H1 (cell line): ENCODE data around the gene SPATA13. TPM values are rescaled to one million over a fixed set of nuclear protein-coding genes. Genes with fewer than 3 reads are reported as not detected.
"Not testable (repeated sequence)": the region's sequence is repeated elsewhere in the genome, so short reads cannot be mapped to it uniquely, and the experiment has no call there.

ENCODE experiments used
- CTCF ChIA-PET: fragments of 300-600 bp; sonication (Branson Sonifier 250); formaldehyde crosslinking; loops from one replicate; lab custom pipeline; 2021; ENCODE audit not compliant: partially characterized antibody; lab: Charles Lee
- POLR2A ChIA-PET: fragments of 300-600 bp; sonication (Branson Sonifier 250); formaldehyde crosslinking; loops from one replicate; lab custom pipeline; 2021; ENCODE audit warnings: inconsistent platforms; ENCODE audit not compliant: partially characterized antibody; lab: Charles Lee
- DNase-seq, 2 experiments: peaks; one replicate each; pipeline versions ENCODE4 v3.0.0 to v3.0.0-alpha.2; 2010 to 2022; ENCODE audit warnings: low spot score in 2 of 2, low read depth in 1 of 2, mixed read lengths in 1 of 2
- FAIRE-seq: peaks from 2 replicates; lab custom pipeline; 2011; peaks lifted over from hg19 to GRCh38; lab: Jason Lieb, UNC
- H2AFZ ChIP-seq: 2 replicates; pipeline ENCODE4 v1.8.1; 2012; ENCODE audit warnings: low read length, inconsistent platforms
- H2AK5ac ChIP-seq: 2 replicates; pipeline ENCODE4 v1.6.1; 2013; ENCODE audit warnings: low read depth, low read length
- H2BK120ac ChIP-seq: replicated peaks from 2 replicates; pipeline ENCODE3; 2013; ENCODE audit warnings: low read depth, low read length, inconsistent platforms
- H2BK12ac ChIP-seq: 2 replicates; pipeline ENCODE4 v1.6.1; 2013; ENCODE audit warnings: low read depth, low read length
- H2BK15ac ChIP-seq: 2 replicates; pipeline ENCODE4 v1.6.1; 2013; ENCODE audit warnings: low read length
- H2BK20ac ChIP-seq: 2 replicates; pipeline ENCODE4 v1.6.1; 2013; ENCODE audit warnings: low read length
- H2BK5ac ChIP-seq: 2 replicates; pipeline ENCODE4 v1.6.1; 2013; ENCODE audit warnings: low read depth, low read length
- H3K14ac ChIP-seq: 2 replicates; pipeline ENCODE4 v1.6.1; 2013; ENCODE audit warnings: inconsistent platforms; ENCODE audit not compliant: insufficient read length
- H3K18ac ChIP-seq: 2 replicates; pipeline ENCODE4 v1.6.1; 2013; ENCODE audit warnings: low read length; ENCODE audit errors: extremely low read depth
- H3K23ac ChIP-seq: 2 replicates; pipeline ENCODE4 v1.6.1; 2013; ENCODE audit warnings: inconsistent platforms; ENCODE audit not compliant: insufficient read length
- H3K23me2 ChIP-seq: 2 replicates; pipeline ENCODE4 v1.6.1; 2013; ENCODE audit warnings: low read depth, low read length
- H3K27ac ChIP-seq: 2 replicates; pipeline ENCODE4 v1.6.1; 2011; ENCODE audit warnings: low read depth, low read length, inconsistent platforms
- H3K27me3 ChIP-seq, 4 experiments: replicated peaks in 1 of 4; 1 replicate in 1 of 4; 2 replicates in 3 of 4; pipeline versions ENCODE4 v1.6.1 to v1.8.1; 2011 to 2013; ENCODE audit warnings: low read length in 3 of 4, mild to moderate bottlenecking in 3 of 4, inconsistent platforms in 2 of 4, mixed read lengths in 2 of 4, moderate library complexity in 1 of 4; ENCODE audit not compliant: control insufficient read depth in 3 of 4, insufficient read depth in 3 of 4; ENCODE audit errors: extremely low read depth in 1 of 4
- H3K36me3 ChIP-seq, 4 experiments: 2 replicates each; pipeline versions ENCODE4 v1.6.1 to v1.8.1; 2011 to 2013; ENCODE audit warnings: mild to moderate bottlenecking in 4 of 4, low read length in 3 of 4, moderate library complexity in 2 of 4, control low read depth in 1 of 4, inconsistent platforms in 1 of 4; ENCODE audit not compliant: insufficient read depth in 4 of 4, control insufficient read depth in 2 of 4
- H3K4ac ChIP-seq: replicated peaks from 2 replicates; pipeline ENCODE3; 2013; ENCODE audit warnings: low read length, low read depth, mixed read lengths, inconsistent platforms; ENCODE audit not compliant: insufficient read length
- H3K4me1 ChIP-seq, 4 experiments: replicated peaks in 1 of 4; 1 replicate in 1 of 4; 2 replicates in 3 of 4; pipeline versions ENCODE4 v1.6.1 to v1.8.1; 2011 to 2013; ENCODE audit warnings: low read length in 3 of 4, inconsistent platforms in 2 of 4, mixed read lengths in 1 of 4; ENCODE audit not compliant: insufficient read depth in 4 of 4, control insufficient read depth in 3 of 4
- H3K4me2 ChIP-seq, 2 experiments: 2 replicates each; pipeline versions ENCODE4 v1.6.1 to v1.8.1; 2011 to 2013; ENCODE audit warnings: low read depth in 2 of 2, low read length in 2 of 2, control low read depth in 1 of 2, inconsistent platforms in 1 of 2, mild to moderate bottlenecking in 1 of 2; ENCODE audit not compliant: insufficient read depth in 1 of 2
- H3K4me3 ChIP-seq, 4 experiments: fragments of 200-600, 300-600 bp in 1 of 4; sonication (generic), shearing (Covaris generic), sonication (Bioruptor Twin) in 1 of 4; 2 replicates each; pipeline versions ENCODE4 v1.5.1 to v1.8.1; 2011 to 2016; ENCODE audit warnings: low read length in 4 of 4, low read depth in 3 of 4, control low read depth in 2 of 4, inconsistent platforms in 2 of 4, mild to moderate bottlenecking in 2 of 4, mixed read lengths in 1 of 4, moderate library complexity in 1 of 4; ENCODE audit not compliant: insufficient read depth in 2 of 4; ENCODE audit errors: extremely low read depth in 1 of 4
- H3K56ac ChIP-seq: replicated peaks from 2 replicates; pipeline ENCODE3; 2013; ENCODE audit warnings: low read depth, mild to moderate bottlenecking, mixed read lengths, low read length, inconsistent platforms; ENCODE audit not compliant: insufficient read length
- H3K79me1 ChIP-seq: 2 replicates; pipeline ENCODE4 v1.6.1; 2013; ENCODE audit warnings: low read depth, low read length, control low read depth
- H3K79me2 ChIP-seq, 2 experiments: 2 replicates each; pipeline versions ENCODE4 v1.6.1 to v1.8.1; 2012 to 2013; ENCODE audit warnings: low read length in 2 of 2, mild to moderate bottlenecking in 2 of 2, inconsistent platforms in 1 of 2; ENCODE audit not compliant: insufficient read depth in 2 of 2, control insufficient read depth in 1 of 2
- H3K9ac ChIP-seq, 4 experiments: replicated peaks in 1 of 4; 1 replicate in 1 of 4; 2 replicates in 3 of 4; pipeline versions ENCODE4 v1.6.1 to v1.8.1; 2011 to 2013; ENCODE audit warnings: low read depth in 3 of 4, low read length in 3 of 4, control low read depth in 2 of 4, mild to moderate bottlenecking in 2 of 4, moderate library complexity in 2 of 4, inconsistent platforms in 1 of 4; ENCODE audit errors: extremely low read depth in 1 of 4
- H3K9me3 ChIP-seq, 2 experiments: 2 replicates each; pipeline versions ENCODE4 v1.6.1 to v1.8.1; 2012 to 2013; ENCODE audit warnings: mild to moderate bottlenecking in 2 of 2, moderate library complexity in 2 of 2, control low read depth in 1 of 2, inconsistent platforms in 1 of 2, low read depth in 1 of 2, low read length in 1 of 2, mixed read lengths in 1 of 2; ENCODE audit not compliant: insufficient read depth in 2 of 2
- H4K20me1 ChIP-seq, 2 experiments: replicated peaks in 1 of 2; 2 replicates each; pipeline versions ENCODE3 to v1.8.1; 2011 to 2013; ENCODE audit warnings: inconsistent platforms in 2 of 2, low read length in 2 of 2, mild to moderate bottlenecking in 1 of 2; ENCODE audit not compliant: insufficient read depth in 2 of 2, control insufficient read depth in 1 of 2
- H4K5ac ChIP-seq: 2 replicates; pipeline ENCODE4 v1.6.1; 2013; ENCODE audit warnings: low read length, low read depth, mixed read lengths, inconsistent platforms; ENCODE audit not compliant: insufficient read length
- H4K8ac ChIP-seq: 2 replicates; pipeline ENCODE4 v1.8.0; 2013; ENCODE audit warnings: mild to moderate bottlenecking, moderate library complexity, low read length, inconsistent platforms; ENCODE audit not compliant: insufficient read depth; ENCODE audit errors: extremely low read depth
- H4K91ac ChIP-seq: replicated peaks from 2 replicates; pipeline ENCODE3; 2013; ENCODE audit warnings: low read length, mixed read lengths, inconsistent platforms; ENCODE audit not compliant: insufficient read length
- BCL11A ChIP-seq, 2 experiments: IDR thresholded peaks; one replicate each; pipeline ENCODE4 v1.6.1; 2011; ENCODE audit warnings: low read depth in 2 of 2, low read length in 2 of 2, mild to moderate bottlenecking in 2 of 2
- CBX5 ChIP-seq: fragments of 300-800, 300-1000 bp; sonication (generic); IDR thresholded peaks from 2 replicates; pipeline ENCODE4 v1.7.1; 2016; ENCODE audit warnings: antibody characterized with exemption, low read length, low read depth
- POU5F1 ChIP-seq: IDR thresholded peaks from 2 replicates; pipeline ENCODE4 v1.6.1; 2011; ENCODE audit warnings: low read depth, mild to moderate bottlenecking, low read length, moderate library complexity
- RAD21 ChIP-seq, 2 experiments: IDR thresholded peaks in 1 of 2; conservative IDR thresholded peaks in 1 of 2; 2 replicates each; pipeline ENCODE4 v1.6.1; 2011; ENCODE audit warnings: low read depth in 2 of 2, low read length in 2 of 2, improper control_type of control experiment in 1 of 2, inconsistent platforms in 1 of 2, mild to moderate bottlenecking in 1 of 2, moderate library complexity in 1 of 2
- RFX5 ChIP-seq: IDR thresholded peaks from 2 replicates; pipeline ENCODE4 v1.6.1; 2011; ENCODE audit warnings: low read depth, low read length, improper control_type of control experiment, borderline replicate concordance
- SP4 ChIP-seq: IDR thresholded peaks from 2 replicates; pipeline ENCODE4 v1.6.1; 2012; ENCODE audit warnings: low read length, inconsistent platforms
- TAF1 ChIP-seq: IDR thresholded peaks from 2 replicates; pipeline ENCODE4 v1.6.1; 2011; ENCODE audit warnings: mild to moderate bottlenecking, low read depth, low read length
- YY1 ChIP-seq: IDR thresholded peaks from 2 replicates; pipeline ENCODE4 v1.6.1; 2011; ENCODE audit warnings: low read depth, mild to moderate bottlenecking, low read length
- WGBS, 2 experiments: shearing (Covaris generic) in 1 of 2; methylation state at CpG; one replicate each; pipeline versions ENCODE4 v1.1.6 to v1.1.7; 2013 to 2015; ENCODE audit warnings: low lambda C conversion rate in 2 of 2, mixed read lengths in 2 of 2, inconsistent platforms in 1 of 2, low coverage in 1 of 2, missing lambda C conversion rate in 1 of 2; ENCODE audit not compliant: insufficient replicate concordance in 2 of 2, insufficient coverage in 1 of 2, insufficient read length in 1 of 2; ENCODE audit errors: extremely low coverage in 1 of 2, missing lambda C conversion rate in 1 of 2; 5-methylcytosine and 5-hydroxymethylcytosine counted together
- polyA plus RNA-seq, 7 experiments: library from polyadenylated mRNA; depleted of rRNA in 3 of 7; stranded (reverse) in 5 of 7; unstranded in 2 of 7; fragments of >200 nt in 5 of 7; fragments of 200-250 nt in 2 of 7; gene quantifications; 1 replicate in 5 of 7; 2 replicates in 1 of 7; 4 replicates in 1 of 7; pipeline versions ENCODE4 v1.2.1 to v1.2.3, GENCODE V29; 2011 to 2013; ENCODE audit warnings: missing spikeins in 2 of 7, mixed read lengths in 2 of 7
- total RNA-seq: library from RNA; stranded (reverse); fragmentation: NEBNext Ultra II Directional; extraction: Animal tissue kit (Norgen Biotek cat#: 25700); gene quantifications from 2 replicates; pipeline ENCODE4 v1.2.1, GENCODE V29; 2021
- TF ChIP-seq, protein P1 (sequence below), 3 experiments: IDR thresholded peaks; 1 replicate in 2 of 3; 2 replicates in 1 of 3; pipeline versions ENCODE4 v1.5.1 to v1.6.1; 2011; ENCODE audit warnings: low read length in 3 of 3, mild to moderate bottlenecking in 3 of 3, inconsistent platforms in 2 of 3, low read depth in 1 of 3, moderate library complexity in 1 of 3; ENCODE audit not compliant: insufficient read depth in 1 of 3; ENCODE audit errors: control extremely low read depth in 1 of 3

The SPATA13 gene
- total and polyA plus RNA-seq, 2 of the 8 experiments (the other 6 are each of a cell fraction or from before 2014, with no cell fraction given) = 12.6 to 30.9 TPM

DNA sequence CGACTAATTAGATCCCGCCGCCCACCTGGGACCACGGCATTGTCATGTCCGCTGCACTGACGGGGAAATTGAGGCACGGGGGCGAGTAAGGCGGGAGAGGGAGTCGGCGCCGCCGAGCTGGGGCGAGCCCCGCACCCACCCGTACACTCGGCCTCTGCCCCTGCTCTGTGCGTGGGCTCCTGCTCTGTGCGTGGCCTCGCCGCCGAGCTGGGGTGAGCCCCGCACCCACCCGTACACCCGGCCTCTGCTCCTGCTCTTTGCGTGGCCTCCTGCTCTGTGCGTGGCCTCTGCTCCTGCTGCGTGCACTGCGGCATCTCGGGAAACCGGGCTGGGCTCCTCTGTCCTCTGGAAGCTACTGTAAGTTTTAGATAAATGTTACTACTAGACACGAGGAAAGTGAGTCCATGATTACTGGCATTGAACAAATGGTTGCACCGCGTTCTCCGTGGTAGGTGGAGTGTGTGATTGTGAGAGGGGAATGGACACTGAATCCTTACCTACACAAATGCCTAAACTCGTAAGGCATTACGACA lies 148.0 kb downstream of the SPATA13 start (continued):
- TF ChIP-seq, protein P1, sequence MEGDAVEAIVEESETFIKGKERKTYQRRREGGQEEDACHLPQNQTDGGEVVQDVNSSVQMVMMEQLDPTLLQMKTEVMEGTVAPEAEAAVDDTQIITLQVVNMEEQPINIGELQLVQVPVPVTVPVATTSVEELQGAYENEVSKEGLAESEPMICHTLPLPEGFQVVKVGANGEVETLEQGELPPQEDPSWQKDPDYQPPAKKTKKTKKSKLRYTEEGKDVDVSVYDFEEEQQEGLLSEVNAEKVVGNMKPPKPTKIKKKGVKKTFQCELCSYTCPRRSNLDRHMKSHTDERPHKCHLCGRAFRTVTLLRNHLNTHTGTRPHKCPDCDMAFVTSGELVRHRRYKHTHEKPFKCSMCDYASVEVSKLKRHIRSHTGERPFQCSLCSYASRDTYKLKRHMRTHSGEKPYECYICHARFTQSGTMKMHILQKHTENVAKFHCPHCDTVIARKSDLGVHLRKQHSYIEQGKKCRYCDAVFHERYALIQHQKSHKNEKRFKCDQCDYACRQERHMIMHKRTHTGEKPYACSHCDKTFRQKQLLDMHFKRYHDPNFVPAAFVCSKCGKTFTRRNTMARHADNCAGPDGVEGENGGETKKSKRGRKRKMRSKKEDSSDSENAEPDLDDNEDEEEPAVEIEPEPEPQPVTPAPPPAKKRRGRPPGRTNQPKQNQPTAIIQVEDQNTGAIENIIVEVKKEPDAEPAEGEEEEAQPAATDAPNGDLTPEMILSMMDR (IDR thresholded peaks at IDR 0.05; ENCODE audit: control extremely low read depth in 1 of 3, insufficient read depth in 1 of 3, low read depth in 1 of 3, low read length in 3 of 3) = no peak
- TF ChIP-seq CBX5 = no peak
- no peak for TF ChIP-seq YY1
- TF ChIP-seq TAF1 = no peak
- TF ChIP-seq RFX5 = no peak
- TF ChIP-seq RAD21 (IDR thresholded peaks at IDR 0.05 in 1 of 2, conservative IDR thresholded peaks at IDR 0.05 in 1 of 2; ENCODE audit: low read depth in 2 of 2, low read length in 2 of 2) = no peak
- TF ChIP-seq POU5F1 = no peak
- TF ChIP-seq BCL11A (IDR thresholded peaks at IDR 0.05; ENCODE audit: low read depth in 2 of 2, low read length in 2 of 2) = no peak
- TF ChIP-seq SP4 = no peak

GRCh38 chr13:24309300-24309699 lies 148.8 kb downstream of the SPATA13 start, which contains the start of gene C1QTNF9:
TSS of gene C1QTNF9 (plus strand) at chr13:24309580. CDS start at chr13:24316004, 6,424 bp downstream.
- H2AK5ac ChIP-seq, H2BK15ac ChIP-seq, H4K5ac ChIP-seq, H3K9ac ChIP-seq, H3K14ac ChIP-seq, H3K23ac ChIP-seq, H4K91ac ChIP-seq, H2AFZ ChIP-seq, H2BK5ac ChIP-seq, H2BK120ac ChIP-seq, H3K9me3 ChIP-seq, H3K56ac ChIP-seq, FAIRE-seq, H3K4me1 ChIP-seq, H3K4me3 ChIP-seq, H3K4me2 ChIP-seq, H2BK12ac ChIP-seq, H3K27me3 ChIP-seq, DNase-seq, H3K4ac ChIP-seq, H3K27ac ChIP-seq, H3K79me1 ChIP-seq, H3K23me2 ChIP-seq, H3K36me3 ChIP-seq, H3K18ac ChIP-seq, H4K20me1 ChIP-seq, H3K79me2 ChIP-seq, POLR2A ChIA-PET, H2BK20ac ChIP-seq: not testable (repeated sequence)
- WGBS, 2 experiments = 91% methylated on average over 2 of the region's 2 CpGs; no CpG with 5 or more reads in 1 of the 2 experiments
- CTCF ChIA-PET = interaction anchor here (0.6 kb wide), 1 partner anchor 288 kb away, joined by 3 read pairs; no protein-coding TSS in a partner anchor
- peak within 1 kb of the TSS; percentile 18; the same call in 1 of the 2 replicates for H4K8ac ChIP-seq
